GM12878 (cell line): Measurements from ENCODE around the gene RDH12. TPM values are rescaled to one million over a fixed set of nuclear protein-coding genes. Genes with fewer than 3 reads are reported as not detected.

Experiments used
- BCLAF1 ChIP-seq: fragments of 450-650 bp; IDR thresholded peaks from 2 replicates; pipeline ENCODE4 v1.6.1; 2017; ENCODE audit warnings: antibody characterized with exemption, mild to moderate bottlenecking, moderate library complexity
- EGR1 ChIP-seq, 2 experiments: IDR thresholded peaks; 1 replicate in 1 of 2; 2 replicates in 1 of 2; pipeline ENCODE4 v1.6.1; 2011 to 2012; ENCODE audit warnings: low read depth in 2 of 2, low read length in 2 of 2, borderline replicate concordance in 1 of 2, mild to moderate bottlenecking in 1 of 2, moderate library complexity in 1 of 2
- GATAD2B ChIP-seq: fragments of 450-650 bp; conservative IDR thresholded peaks from 2 replicates; pipeline ENCODE4 v1.6.1; 2017; ENCODE audit warnings: low read depth, mild to moderate bottlenecking, moderate library complexity
- MYC ChIP-seq: IDR thresholded peaks from 2 replicates; pipeline ENCODE4 v1.6.1; 2011; ENCODE audit warnings: mild to moderate bottlenecking, low read length, moderate library complexity, inconsistent platforms; ENCODE audit not compliant: insufficient read depth, insufficient replicate concordance, insufficient read length, severe bottlenecking
- NFXL1 ChIP-seq: fragments of 450-650 bp; IDR thresholded peaks from 2 replicates; pipeline ENCODE4 v1.6.1; 2017; ENCODE audit warnings: antibody characterized with exemption, mild to moderate bottlenecking, borderline replicate concordance
- NR2F1 ChIP-seq: fragments of 450-650 bp; conservative IDR thresholded peaks from 2 replicates; pipeline ENCODE4 v1.6.1; 2017; ENCODE audit warnings: mild to moderate bottlenecking
- SMC3 ChIP-seq: IDR thresholded peaks from 2 replicates; pipeline ENCODE4 v1.6.1; 2011; ENCODE audit warnings: low read length, improper control_type of control experiment, borderline replicate concordance
- SREBF2 ChIP-seq: IDR thresholded peaks from 2 replicates; pipeline ENCODE4 v1.6.1; 2012; ENCODE audit warnings: mild to moderate bottlenecking, low read length
- STAT3 ChIP-seq: IDR thresholded peaks from 2 replicates; pipeline ENCODE4 v1.6.1; 2011; ENCODE audit warnings: low read depth, low read length, improper control_type of control experiment
- TCF12 ChIP-seq: IDR thresholded peaks from 2 replicates; pipeline ENCODE4 v1.6.1; 2011; ENCODE audit warnings: low read depth, mild to moderate bottlenecking, low read length
- ZBTB40 ChIP-seq: fragments of 450-650 bp; IDR thresholded peaks from 2 replicates; pipeline ENCODE4 v1.6.1; 2016; ENCODE audit warnings: mild to moderate bottlenecking, moderate library complexity, borderline replicate concordance
- polyA plus RNA-seq, 11 experiments: library from polyadenylated mRNA; depleted of rRNA in 4 of 11; unstranded in 6 of 11; stranded (reverse) in 5 of 11; fragments of >200 nt; fragmentation: Nextera tagmentation in 4 of 11; fragmentation: Illumina TruSeq in 1 of 11; extraction: Ambion mirVana in 4 of 11; extraction: Trizol in 1 of 11; gene quantifications; 1 replicate in 1 of 11; 2 replicates in 10 of 11; pipeline versions ENCODE4 v1.2.1 to v1.2.3, GENCODE V29; 2011 to 2016; ENCODE audit warnings: inconsistent platforms in 2 of 11, missing spikeins in 2 of 11, low read depth in 1 of 11
- total RNA-seq, 4 experiments: library from RNA; depleted of rRNA in 3 of 4; stranded (reverse); fragments of >200 nt in 3 of 4; fragmentation: Illumina TruSeq in 1 of 4; extraction: Trizol in 1 of 4; gene quantifications; 2 replicates each; pipeline versions ENCODE4 v1.2.1 to v1.2.3, GENCODE V29; 2013 to 2021
- TF ChIP-seq, protein P1 (sequence below): fragments of 450-650 bp; IDR thresholded peaks from 2 replicates; pipeline ENCODE4 v1.6.1; 2017; ENCODE audit warnings: mild to moderate bottlenecking, moderate library complexity
- TF ChIP-seq, protein P2 (sequence below): fragments of 450-650 bp; IDR thresholded peaks from 2 replicates; pipeline ENCODE4 v1.6.1; 2014; ENCODE audit warnings: mild to moderate bottlenecking
- TF ChIP-seq, protein P3 (sequence below): IDR thresholded peaks from 2 replicates; pipeline ENCODE4 v1.6.1; 2012; ENCODE audit warnings: low read depth, low read length, improper control_type of control experiment

The RDH12 gene
- total and polyA plus RNA-seq, 10 of the 15 experiments (the other 5 are each of a cell fraction or from before 2014, with no cell fraction given): not detected

- TF ChIP-seq SREBF2 (no peak), NFXL1 (no peak), STAT3 (no peak), NR2F1 (no peak), MYC (no peak), GATAD2B (no peak; the same call in 1 of the 2 replicates), SMC3 (no peak), TCF12 (0 out of 2 replicates have a peak, but pooled peaks have one; percentile 13), BCLAF1 (no peak), EGR1 (IDR thresholded peaks at IDR 0.05; ENCODE audit: borderline replicate concordance in 1 of 2, low read depth in 2 of 2, low read length in 2 of 2) (no peak; a peak in 1 of 3 replicates), ZBTB40 (no peak; the same call in 1 of the 2 replicates)
- TF ChIP-seq, protein P1, sequence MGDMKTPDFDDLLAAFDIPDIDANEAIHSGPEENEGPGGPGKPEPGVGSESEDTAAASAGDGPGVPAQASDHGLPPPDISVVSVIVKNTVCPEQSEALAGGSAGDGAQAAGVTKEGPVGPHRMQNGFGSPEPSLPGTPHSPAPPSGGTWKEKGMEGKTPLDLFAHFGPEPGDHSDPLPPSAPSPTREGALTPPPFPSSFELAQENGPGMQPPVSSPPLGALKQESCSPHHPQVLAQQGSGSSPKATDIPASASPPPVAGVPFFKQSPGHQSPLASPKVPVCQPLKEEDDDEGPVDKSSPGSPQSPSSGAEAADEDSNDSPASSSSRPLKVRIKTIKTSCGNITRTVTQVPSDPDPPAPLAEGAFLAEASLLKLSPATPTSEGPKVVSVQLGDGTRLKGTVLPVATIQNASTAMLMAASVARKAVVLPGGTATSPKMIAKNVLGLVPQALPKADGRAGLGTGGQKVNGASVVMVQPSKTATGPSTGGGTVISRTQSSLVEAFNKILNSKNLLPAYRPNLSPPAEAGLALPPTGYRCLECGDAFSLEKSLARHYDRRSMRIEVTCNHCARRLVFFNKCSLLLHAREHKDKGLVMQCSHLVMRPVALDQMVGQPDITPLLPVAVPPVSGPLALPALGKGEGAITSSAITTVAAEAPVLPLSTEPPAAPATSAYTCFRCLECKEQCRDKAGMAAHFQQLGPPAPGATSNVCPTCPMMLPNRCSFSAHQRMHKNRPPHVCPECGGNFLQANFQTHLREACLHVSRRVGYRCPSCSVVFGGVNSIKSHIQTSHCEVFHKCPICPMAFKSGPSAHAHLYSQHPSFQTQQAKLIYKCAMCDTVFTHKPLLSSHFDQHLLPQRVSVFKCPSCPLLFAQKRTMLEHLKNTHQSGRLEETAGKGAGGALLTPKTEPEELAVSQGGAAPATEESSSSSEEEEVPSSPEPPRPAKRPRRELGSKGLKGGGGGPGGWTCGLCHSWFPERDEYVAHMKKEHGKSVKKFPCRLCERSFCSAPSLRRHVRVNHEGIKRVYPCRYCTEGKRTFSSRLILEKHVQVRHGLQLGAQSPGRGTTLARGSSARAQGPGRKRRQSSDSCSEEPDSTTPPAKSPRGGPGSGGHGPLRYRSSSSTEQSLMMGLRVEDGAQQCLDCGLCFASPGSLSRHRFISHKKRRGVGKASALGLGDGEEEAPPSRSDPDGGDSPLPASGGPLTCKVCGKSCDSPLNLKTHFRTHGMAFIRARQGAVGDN: no peak
- TF ChIP-seq, protein P2, sequence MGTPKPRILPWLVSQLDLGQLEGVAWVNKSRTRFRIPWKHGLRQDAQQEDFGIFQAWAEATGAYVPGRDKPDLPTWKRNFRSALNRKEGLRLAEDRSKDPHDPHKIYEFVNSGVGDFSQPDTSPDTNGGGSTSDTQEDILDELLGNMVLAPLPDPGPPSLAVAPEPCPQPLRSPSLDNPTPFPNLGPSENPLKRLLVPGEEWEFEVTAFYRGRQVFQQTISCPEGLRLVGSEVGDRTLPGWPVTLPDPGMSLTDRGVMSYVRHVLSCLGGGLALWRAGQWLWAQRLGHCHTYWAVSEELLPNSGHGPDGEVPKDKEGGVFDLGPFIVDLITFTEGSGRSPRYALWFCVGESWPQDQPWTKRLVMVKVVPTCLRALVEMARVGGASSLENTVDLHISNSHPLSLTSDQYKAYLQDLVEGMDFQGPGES: no peak
- TF ChIP-seq, protein P3, sequence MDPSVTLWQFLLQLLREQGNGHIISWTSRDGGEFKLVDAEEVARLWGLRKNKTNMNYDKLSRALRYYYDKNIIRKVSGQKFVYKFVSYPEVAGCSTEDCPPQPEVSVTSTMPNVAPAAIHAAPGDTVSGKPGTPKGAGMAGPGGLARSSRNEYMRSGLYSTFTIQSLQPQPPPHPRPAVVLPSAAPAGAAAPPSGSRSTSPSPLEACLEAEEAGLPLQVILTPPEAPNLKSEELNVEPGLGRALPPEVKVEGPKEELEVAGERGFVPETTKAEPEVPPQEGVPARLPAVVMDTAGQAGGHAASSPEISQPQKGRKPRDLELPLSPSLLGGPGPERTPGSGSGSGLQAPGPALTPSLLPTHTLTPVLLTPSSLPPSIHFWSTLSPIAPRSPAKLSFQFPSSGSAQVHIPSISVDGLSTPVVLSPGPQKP: no peak
Observed at GRCh38 chr14:67695394-67695949, 6.2 kb upstream of the RDH12 start, which contains the start of gene RDH11 (continued).
